DOHH2 (cell line): Measurements from ENCODE around the gene KCNH5.

Experiments used
- H3F3A ChIP-seq: fragments of 200-600 bp; sonication (generic), shearing (Covaris generic); 2 replicates; pipeline ENCODE4 v1.6.0; 2016; ENCODE audit warnings: antibody characterized with exemption, mild to moderate bottlenecking; ENCODE audit not compliant: control insufficient read depth, insufficient read depth
- H3K27ac ChIP-seq: fragments of 200-600 bp; sonication (generic); 2 replicates; pipeline ENCODE4 v1.5.1; 2014; ENCODE audit warnings: low read depth, mild to moderate bottlenecking, low read length, moderate library complexity
- H3K27me3 ChIP-seq: fragments of 200-600 bp; sonication (generic); 2 replicates; pipeline ENCODE4 v1.6.1; 2014; ENCODE audit warnings: mild to moderate bottlenecking, low read length, mixed read lengths; ENCODE audit not compliant: control insufficient read depth
- H3K36me3 ChIP-seq: fragments of 200-600 bp; sonication (generic); 2 replicates; pipeline ENCODE4 v1.6.1; 2014; ENCODE audit warnings: mild to moderate bottlenecking, low read length, moderate library complexity, mixed read lengths; ENCODE audit not compliant: control insufficient read depth
- H3K4me1 ChIP-seq: fragments of 200-600 bp; sonication (generic); 2 replicates; pipeline ENCODE4 v1.6.1; 2014; ENCODE audit warnings: mild to moderate bottlenecking, low read length, mixed read lengths; ENCODE audit not compliant: control insufficient read depth
- H3K4me2 ChIP-seq: fragments of 200-600 bp; sonication (generic); 2 replicates; pipeline ENCODE4 v1.6.0; 2014; ENCODE audit warnings: mild to moderate bottlenecking, low read length, moderate library complexity
- H3K4me3 ChIP-seq: fragments of 200-600 bp; sonication (generic); 2 replicates; pipeline ENCODE4 v1.5.1; 2014; ENCODE audit warnings: mild to moderate bottlenecking, low read length, mixed read lengths
- H3K79me2 ChIP-seq: fragments of 200-600 bp; sonication (generic); 2 replicates; pipeline ENCODE4 v1.6.1; 2014; ENCODE audit warnings: mild to moderate bottlenecking, low read length, mixed read lengths; ENCODE audit not compliant: control insufficient read depth
- H3K9me2 ChIP-seq: fragments of 200-600 bp; sonication (generic); replicated peaks from 2 replicates; pipeline ENCODE4 v1.6.1; 2014; ENCODE audit warnings: mild to moderate bottlenecking, low read length, mixed read lengths; ENCODE audit not compliant: control insufficient read depth
- H3K9me3 ChIP-seq: fragments of 200-600 bp; sonication (generic); 2 replicates; pipeline ENCODE4 v1.6.1; 2014; ENCODE audit warnings: antibody characterized with exemption, low read length, mixed read lengths; ENCODE audit not compliant: control insufficient read depth, insufficient read depth
- H4K20me1 ChIP-seq: fragments of 200-600 bp; sonication (generic); 2 replicates; pipeline ENCODE4 v1.6.0; 2014; ENCODE audit warnings: low read depth, mild to moderate bottlenecking, antibody characterized with exemption, low read length, moderate library complexity; ENCODE audit not compliant: control insufficient read depth, insufficient read depth
- CTCF ChIP-seq: fragments of 200-600 bp; sonication (generic); IDR thresholded peaks from one replicate; pipeline ENCODE4 v1.5.1; 2014; ENCODE audit warnings: antibody characterized with exemption, mild to moderate bottlenecking, low read depth, low read length; ENCODE audit not compliant: poor library complexity, severe bottlenecking
- EZH2phosphoT487 ChIP-seq: fragments of 200-600 bp; sonication (generic); IDR thresholded peaks from 2 replicates; pipeline ENCODE4 v1.6.1; 2017; ENCODE audit warnings: borderline replicate concordance, mild to moderate bottlenecking, antibody characterized with exemption, low read length, moderate library complexity, mixed read lengths

KCNH5 gene

GRCh38 chr14:62952226-62952625 lies 93.0 kb downstream of the KCNH5 start:
- no peaks in the 10 kb centered on the region for H3K27me3 ChIP-seq
- H3K4me2 ChIP-seq, result no peak overlapping the region
- no peaks in the 10 kb centered on the region for H3K9me2 ChIP-seq
- no peaks in the 10 kb centered on the region for H4K20me1 ChIP-seq
- TF ChIP-seq CTCF (no peak), EZH2phosphoT487 (no peak)
- H3F3A ChIP-seq, result no peaks in the 10 kb centered on the region
- no peaks in the 10 kb centered on the region for H3K36me3 ChIP-seq
- no peak overlapping the region for H3K27ac ChIP-seq
- H3K4me1 ChIP-seq, result no peaks in the 10 kb centered on the region
- no peak overlapping the region for H3K4me3 ChIP-seq
- no peaks in the 10 kb centered on the region for H3K79me2 ChIP-seq
- H3K9me3 ChIP-seq, result no peaks in the 10 kb centered on the region

GRCh38 chr14:62947301-62947700 lies 98.0 kb downstream of the KCNH5 start:
- Histone ChIP-seq H3K9me2 (no peaks in the 10 kb centered on the region), H3F3A (no peaks in the 10 kb centered on the region), H3K27me3 (no peaks in the 10 kb centered on the region), H4K20me1 (no peaks in the 10 kb centered on the region), H3K36me3 (no peaks in the 10 kb centered on the region), H3K79me2 (no peaks in the 10 kb centered on the region), H3K4me3 (no peak overlapping the region), H3K27ac (no peak overlapping the region), H3K9me3 (no peaks in the 10 kb centered on the region), H3K4me1 (no peaks in the 10 kb centered on the region), H3K4me2 (no peak overlapping the region)
- no peak for TF ChIP-seq EZH2phosphoT487
- TF ChIP-seq CTCF, result no peak

GRCh38 chr14:62946221-62946620 lies 99.0 kb downstream of the KCNH5 start:
- Histone ChIP-seq H3F3A (no peaks in the 10 kb centered on the region), H3K27ac (no peak overlapping the region), H4K20me1 (no peaks in the 10 kb centered on the region), H3K9me2 (no peaks in the 10 kb centered on the region), H3K4me1 (no peaks in the 10 kb centered on the region), H3K4me3 (no peak overlapping the region), H3K36me3 (no peaks in the 10 kb centered on the region), H3K9me3 (no peaks in the 10 kb centered on the region), H3K79me2 (no peaks in the 10 kb centered on the region), H3K27me3 (no peaks in the 10 kb centered on the region), H3K4me2 (no peak overlapping the region)
- TF ChIP-seq CTCF (no peak), EZH2phosphoT487 (no peak)

GRCh38 chr14:62943202-62943601 lies 102.1 kb downstream of the KCNH5 start:
- H3K27me3 ChIP-seq, result no peaks in the 10 kb centered on the region
- no peaks in the 10 kb centered on the region for H3K79me2 ChIP-seq
- H3K36me3 ChIP-seq, result no peaks in the 10 kb centered on the region
- TF ChIP-seq EZH2phosphoT487 (no peak), CTCF (no peak)
- H3K27ac ChIP-seq, result no peak overlapping the region
- no peaks in the 10 kb centered on the region for H3K9me3 ChIP-seq
- no peaks in the 10 kb centered on the region for H3K4me1 ChIP-seq
- H3K9me2 ChIP-seq, result no peaks in the 10 kb centered on the region
- H4K20me1 ChIP-seq, result no peaks in the 10 kb centered on the region
- no peak overlapping the region for H3K4me3 ChIP-seq
- no peak overlapping the region for H3K4me2 ChIP-seq
- H3F3A ChIP-seq, result no peaks in the 10 kb centered on the region
